ENCODE measurements around the gene USP12. TPM values are rescaled to one million over a fixed set of nuclear protein-coding genes. Genes with fewer than 3 reads are reported as not detected.

The USP12 gene
- total and polyA plus RNA-seq, 9 donors, result 9.5 to 23.6 (median 19.2) TPM

- Histone ChIP-seq H3K9me3 (peaks cover 0 to 3% of the 10 kb centered on the region in 2 donors), H3K4me3 (no peak overlapping the region), H3K36me3 (no peaks in the 10 kb centered on the region), H3K27ac (no peak overlapping the region), H3K27me3 (no peaks in the 10 kb centered on the region), H3K4me1 (ENCODE audit: insufficient read depth) (no peaks in the 10 kb centered on the region)
- no peak for DNase-seq
- 82 to 86% (median 83%) methylated on average over 16 to 17 of the region's 17 CpGs for WGBS, 3 donors
- TF ChIP-seq POLR2A (IDR thresholded peaks at IDR 0.05) (no peak), EP300 (IDR thresholded peaks at IDR 0.05) (no peak)
- TF ChIP-seq, protein P1, sequence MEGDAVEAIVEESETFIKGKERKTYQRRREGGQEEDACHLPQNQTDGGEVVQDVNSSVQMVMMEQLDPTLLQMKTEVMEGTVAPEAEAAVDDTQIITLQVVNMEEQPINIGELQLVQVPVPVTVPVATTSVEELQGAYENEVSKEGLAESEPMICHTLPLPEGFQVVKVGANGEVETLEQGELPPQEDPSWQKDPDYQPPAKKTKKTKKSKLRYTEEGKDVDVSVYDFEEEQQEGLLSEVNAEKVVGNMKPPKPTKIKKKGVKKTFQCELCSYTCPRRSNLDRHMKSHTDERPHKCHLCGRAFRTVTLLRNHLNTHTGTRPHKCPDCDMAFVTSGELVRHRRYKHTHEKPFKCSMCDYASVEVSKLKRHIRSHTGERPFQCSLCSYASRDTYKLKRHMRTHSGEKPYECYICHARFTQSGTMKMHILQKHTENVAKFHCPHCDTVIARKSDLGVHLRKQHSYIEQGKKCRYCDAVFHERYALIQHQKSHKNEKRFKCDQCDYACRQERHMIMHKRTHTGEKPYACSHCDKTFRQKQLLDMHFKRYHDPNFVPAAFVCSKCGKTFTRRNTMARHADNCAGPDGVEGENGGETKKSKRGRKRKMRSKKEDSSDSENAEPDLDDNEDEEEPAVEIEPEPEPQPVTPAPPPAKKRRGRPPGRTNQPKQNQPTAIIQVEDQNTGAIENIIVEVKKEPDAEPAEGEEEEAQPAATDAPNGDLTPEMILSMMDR (IDR thresholded peaks at IDR 0.05), result no peak
- intact Hi-C loops (cut with DNase I), result no loop called here
Measured at GRCh38 chr13:27211771-27212364, 40.3 kb upstream of the USP12 start.

DNA sequence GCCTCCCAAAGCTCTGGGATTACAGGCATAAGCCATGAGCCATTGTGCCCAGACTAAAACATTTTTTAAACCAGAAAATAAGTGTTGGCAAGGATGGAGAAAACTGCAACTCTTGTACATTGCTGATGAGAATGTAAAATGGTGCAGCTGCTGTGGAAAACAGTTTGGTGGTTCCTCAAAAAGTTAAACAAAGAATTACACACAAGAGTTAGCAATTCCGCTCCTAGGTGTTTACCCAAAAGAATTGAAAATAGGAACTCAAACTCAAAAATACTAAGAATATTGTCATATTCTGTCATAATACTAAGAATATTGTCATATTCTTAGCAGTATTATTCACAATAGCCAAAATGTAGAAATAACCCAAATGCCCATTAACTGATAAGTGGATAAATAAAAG is 39.7 kb upstream of the USP12 start:
- 94 to 98% (median 94%) methylated on average over 1 of the region's 1 CpG for WGBS, 3 donors
- H3K36me3 ChIP-seq, result no peaks in the 10 kb centered on the region
- TF ChIP-seq, protein P1 (IDR thresholded peaks at IDR 0.05), result no peak
- TF ChIP-seq POLR2A (IDR thresholded peaks at IDR 0.05), result no peak
- TF ChIP-seq EP300 (IDR thresholded peaks at IDR 0.05), result no peak
- no peak overlapping the region for H3K27ac ChIP-seq
- peaks cover 0 to 3% of the 10 kb centered on the region in 2 donors for H3K9me3 ChIP-seq
- no peak overlapping the region for H3K4me3 ChIP-seq
- intact Hi-C loops (cut with DNase I), result no loop called here
- H3K4me1 ChIP-seq (ENCODE audit: insufficient read depth), result no peaks in the 10 kb centered on the region
- DNase-seq, result no peak
- no peaks in the 10 kb centered on the region for H3K27me3 ChIP-seq

DNA sequence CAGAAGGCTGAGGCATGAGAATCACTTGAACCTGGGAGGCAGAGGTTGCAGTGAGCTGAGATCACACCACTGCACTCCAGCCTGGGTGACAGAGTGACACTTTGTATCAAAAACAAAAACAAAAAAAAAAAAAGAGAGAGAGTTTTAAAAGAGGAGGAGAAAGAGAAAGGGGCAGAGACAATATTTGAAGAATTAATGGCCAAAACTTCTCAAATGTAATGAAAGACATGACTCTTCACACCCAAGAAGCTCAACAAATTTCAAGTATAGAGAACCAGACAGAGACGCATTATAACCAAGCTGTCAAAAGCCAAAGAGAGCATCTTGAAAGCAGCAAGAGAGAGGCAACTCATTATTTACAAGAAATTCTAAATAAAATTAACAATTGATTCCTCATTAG is 36.9 kb upstream of the USP12 start:
- Histone ChIP-seq H3K27me3 (no peaks in the 10 kb centered on the region), H3K4me3 (no peak overlapping the region), H3K9me3 (no peaks in the 10 kb centered on the region), H3K27ac (no peak overlapping the region), H3K36me3 (no peaks in the 10 kb centered on the region), H3K4me1 (ENCODE audit: insufficient read depth) (no peaks in the 10 kb centered on the region)
- intact Hi-C loops (cut with DNase I), result no loop called here
- DNase-seq, result no peak
- 94 to 98% (median 95%) methylated on average over 1 of the region's 1 CpG for WGBS, 3 donors
- TF ChIP-seq, protein P1 (IDR thresholded peaks at IDR 0.05), result no peak
- no peak for TF ChIP-seq EP300 (IDR thresholded peaks at IDR 0.05)
- TF ChIP-seq POLR2A (IDR thresholded peaks at IDR 0.05), result no peak

GRCh38 chr13:27203854-27204253 is 32.2 kb upstream of the USP12 start:
- H3K36me3 ChIP-seq, result no peaks in the 10 kb centered on the region
- H3K4me1 ChIP-seq (ENCODE audit: insufficient read depth), result no peaks in the 10 kb centered on the region
- no peak for TF ChIP-seq EP300 (IDR thresholded peaks at IDR 0.05)
- no peak for DNase-seq
- no peak overlapping the region for H3K27ac ChIP-seq
- intact Hi-C loops (cut with DNase I), result no loop called here
- H3K27me3 ChIP-seq, result no peaks in the 10 kb centered on the region
- H3K4me3 ChIP-seq, result no peak overlapping the region
- no peaks in the 10 kb centered on the region for H3K9me3 ChIP-seq
- 74 to 77% (median 75%) methylated on average over 3 of the region's 3 CpGs for WGBS, 3 donors

DNA sequence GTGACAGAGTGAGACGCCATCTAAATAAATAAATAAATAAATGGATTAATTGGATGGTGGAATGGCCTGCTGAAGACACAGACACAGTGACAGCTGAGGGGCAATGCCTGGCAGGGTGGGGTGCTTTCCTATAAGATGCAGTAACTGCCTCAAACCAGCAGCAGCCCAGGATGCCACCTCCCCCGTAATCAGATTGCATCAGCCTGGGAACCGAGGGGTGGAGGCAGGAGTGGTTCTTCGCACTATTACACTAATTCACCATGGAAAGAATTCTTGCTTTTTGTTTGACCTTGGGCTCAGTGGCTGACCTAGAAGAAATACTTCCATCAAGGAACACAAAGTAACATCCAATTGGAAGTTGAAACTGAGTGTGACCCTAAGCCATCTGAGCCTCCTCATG is 31.6 kb upstream of the USP12 start:
- intact Hi-C loops (cut with DNase I), result no loop called here
- WGBS, 3 donors, result 69 to 87% (median 82%) methylated on average over 4 of the region's 4 CpGs
- TF ChIP-seq EP300 (IDR thresholded peaks at IDR 0.05), result no peak

More for the DNA sequence above, 31.6 kb upstream of the USP12 start:
- no peak overlapping the region for H3K27ac ChIP-seq
- no peaks in the 10 kb centered on the region for H3K4me1 ChIP-seq (ENCODE audit: insufficient read depth)
- no peaks in the 10 kb centered on the region for H3K9me3 ChIP-seq
- DNase-seq, result no peak
- H3K4me3 ChIP-seq, result no peak overlapping the region
- H3K36me3 ChIP-seq, result no peaks in the 10 kb centered on the region
- no peaks in the 10 kb centered on the region for H3K27me3 ChIP-seq

Data from ovary (tissue), 9 donors.